CD4-positive, alpha-beta memory T cell (primary cell): ENCODE data around the gene CAMKMT. TPM values are rescaled to one million over a fixed set of nuclear protein-coding genes. Genes with fewer than 3 reads are reported as not detected.

Experiments
- CTCF ChIA-PET: fragments of 350-600 bp; sonication (Branson Sonifier 250); formaldehyde crosslinking; loops from one replicate; lab custom pipeline; 2021; ENCODE audit warnings: inconsistent platforms; ENCODE audit not compliant: partially characterized antibody; lab: Charles Lee
- POLR2A ChIA-PET: fragments of 350-600 bp; sonication (Branson Sonifier 250); formaldehyde crosslinking; loops from one replicate; lab custom pipeline; 2021; ENCODE audit not compliant: partially characterized antibody; lab: Charles Lee
- DNase-seq, 5 donors: peaks; one replicate each; pipeline versions ENCODE4 v3.0.0 to v3.0.0-alpha.2; 2020 to 2022; ENCODE audit warnings: mixed read lengths in 1 of 5
- H3K27ac ChIP-seq: one replicate; pipeline ENCODE4 v1.7.0; 2013; ENCODE audit warnings: low read depth, low read length
- H3K27me3 ChIP-seq: 2 replicates; pipeline ENCODE4 v1.7.0; 2013; ENCODE audit warnings: mild to moderate bottlenecking, low read length, moderate library complexity; ENCODE audit not compliant: insufficient read depth
- H3K36me3 ChIP-seq: 2 replicates; pipeline ENCODE4 v1.7.0; 2013; ENCODE audit warnings: mild to moderate bottlenecking, low read length, moderate library complexity; ENCODE audit not compliant: insufficient read depth
- H3K4me1 ChIP-seq: 2 replicates; pipeline ENCODE4 v1.7.0; 2013; ENCODE audit warnings: mild to moderate bottlenecking, low read length, moderate library complexity; ENCODE audit not compliant: insufficient read depth
- H3K4me3 ChIP-seq, 2 donors: one replicate each; pipeline ENCODE4 v1.7.0; 2013; ENCODE audit warnings: low read length in 2 of 2, mild to moderate bottlenecking in 1 of 2
- H3K9me3 ChIP-seq, 2 donors: one replicate each; pipeline ENCODE4 v1.7.0; 2013; ENCODE audit warnings: low read length in 2 of 2, control low read depth in 1 of 2; ENCODE audit not compliant: control insufficient read depth in 1 of 2
- H3K27ac Mint-ChIP-seq, 7 donors: one replicate each; pipeline ENCODE4 v1.8.0; 2020 to 2021; ENCODE audit warnings: mixed read lengths in 7 of 7, mild to moderate bottlenecking in 6 of 7, inconsistent platforms in 3 of 7, moderate library complexity in 3 of 7
- H3K27me3 Mint-ChIP-seq, 2 donors: one replicate each; pipeline ENCODE4 v1.8.0; 2020 to 2021; ENCODE audit warnings: mixed read lengths in 2 of 2
- H3K36me3 Mint-ChIP-seq, 2 donors: one replicate each; pipeline ENCODE4 v1.8.0; 2020 to 2021; ENCODE audit warnings: mixed read lengths in 2 of 2, inconsistent platforms in 1 of 2, mild to moderate bottlenecking in 1 of 2
- H3K4me1 Mint-ChIP-seq, 4 donors: one replicate each; pipeline ENCODE4 v1.8.0; 2020 to 2021; ENCODE audit warnings: mixed read lengths in 4 of 4, mild to moderate bottlenecking in 1 of 4
- H3K4me3 Mint-ChIP-seq, 8 donors: one replicate each; pipeline ENCODE4 v1.8.0; 2020 to 2021; ENCODE audit warnings: mixed read lengths in 8 of 8, mild to moderate bottlenecking in 7 of 8, moderate library complexity in 6 of 8, inconsistent platforms in 3 of 8
- H3K9me3 Mint-ChIP-seq, 8 donors: one replicate each; pipeline ENCODE4 v1.8.0; 2020 to 2021; ENCODE audit warnings: mixed read lengths in 8 of 8, mild to moderate bottlenecking in 5 of 8, inconsistent platforms in 3 of 8, moderate library complexity in 1 of 8
- intact Hi-C: fragments of 100-400 bp; cut with micrococcal nuclease; formaldehyde crosslinking; loops from one replicate; pipeline ENCODE4 v1.15.1; 2023
- polyA plus RNA-seq, 2 donors: library from polyadenylated mRNA; unstranded; fragments of 300-500 nt; fragmentation: Illumina TruSeq; gene quantifications; one replicate each; pipeline ENCODE4 v1.2.3, GENCODE V29; 2021
- total RNA-seq, 2 experiments: library from RNA; stranded (reverse); gene quantifications; one replicate each; pipeline ENCODE4 v1.2.3, GENCODE V29; 2021

The CAMKMT gene
- total and polyA plus RNA-seq, 4 experiments from 2014 or later = 9.3 to 19.7 (median 15.7) TPM

DNA sequence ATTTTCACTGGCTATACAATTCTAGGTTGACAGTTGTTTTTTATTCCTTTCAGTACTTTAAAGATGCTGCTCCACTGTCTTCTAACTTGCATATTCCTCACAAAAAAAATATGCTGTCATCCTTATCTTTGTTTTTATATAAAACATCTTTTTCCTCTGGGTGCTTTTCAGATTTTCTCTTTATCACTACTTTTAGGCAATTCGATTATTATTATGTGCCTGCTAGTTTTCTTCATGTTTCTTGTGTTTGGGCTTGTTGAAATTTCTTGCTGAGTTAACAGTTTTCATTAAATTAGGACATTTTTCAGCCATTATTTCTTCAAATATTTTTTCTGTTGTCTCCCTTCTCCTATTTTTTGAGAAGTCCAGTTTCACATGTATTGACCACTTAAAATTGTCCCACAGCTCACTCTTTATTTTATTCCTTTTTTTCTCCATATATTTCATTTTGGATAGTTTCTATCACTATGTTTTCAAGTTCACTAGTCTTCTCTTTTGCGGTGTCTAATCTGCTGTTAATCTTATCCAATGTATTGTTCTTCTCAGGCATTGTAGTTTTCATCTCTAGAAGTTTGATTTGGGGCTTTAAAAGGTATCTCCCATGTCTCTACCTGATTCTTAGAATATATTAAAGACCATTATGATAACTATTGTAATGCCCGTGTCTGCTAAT lies 374.7 kb downstream of the CAMKMT start:
- Mint-ChIP-seq H3K27me3 (no peaks in the 10 kb centered on the region), H3K4me1 (no peaks in the 10 kb centered on the region), H3K9me3 (peaks cover 0 to 37% (median 24%) of the 10 kb centered on the region in 8 donors), H3K27ac (no peak overlapping the region), H3K36me3 (peaks cover 19% of the 10 kb centered on the region in 2 donors), H3K4me3 (no peak overlapping the region)
- H3K4me3 ChIP-seq = no peak overlapping the region
- no peaks in the 10 kb centered on the region for H3K4me1 ChIP-seq
- no peaks in the 10 kb centered on the region for H3K9me3 ChIP-seq
- H3K36me3 ChIP-seq = no peaks in the 10 kb centered on the region
- POLR2A ChIA-PET = no interaction called here
- intact Hi-C loops = no loop called here
- DNase-seq = no peak
- CTCF ChIA-PET = no interaction called here
- no peaks in the 10 kb centered on the region for H3K27me3 ChIP-seq
- no peak overlapping the region for H3K27ac ChIP-seq

DNA sequence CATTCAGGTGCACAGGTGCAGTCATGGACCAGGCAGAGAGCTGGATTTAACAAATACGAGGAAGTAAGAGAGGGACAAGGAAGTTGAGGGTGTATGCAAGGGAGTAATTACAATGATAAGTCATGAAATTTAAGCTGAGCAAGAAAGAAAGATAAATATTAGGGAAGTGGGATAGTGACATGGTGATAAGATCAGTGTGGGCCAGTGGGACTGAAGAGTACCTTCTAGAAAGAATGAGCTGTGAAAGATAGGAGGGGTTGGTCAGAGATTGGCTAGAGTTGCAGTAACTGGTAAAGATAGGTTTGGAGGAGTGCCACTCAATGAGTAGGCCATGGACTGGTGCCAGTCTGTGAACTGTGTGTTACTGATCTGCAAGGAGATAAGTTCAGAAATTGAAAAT lies 378.9 kb downstream of the CAMKMT start:
- Histone ChIP-seq H3K36me3 (no peaks in the 10 kb centered on the region), H3K27me3 (no peaks in the 10 kb centered on the region), H3K4me1 (no peaks in the 10 kb centered on the region), H3K4me3 (no peak overlapping the region), H3K9me3 (no peaks in the 10 kb centered on the region), H3K27ac (no peak overlapping the region)
- Mint-ChIP-seq H3K27me3 (no peaks in the 10 kb centered on the region), H3K36me3 (peaks cover 17 to 18% of the 10 kb centered on the region in 2 donors), H3K9me3 (peaks cover 0 to 22% (median 18%) of the 10 kb centered on the region in 8 donors), H3K4me3 (no peak overlapping the region), H3K4me1 (no peaks in the 10 kb centered on the region), H3K27ac (no peak overlapping the region)
- DNase-seq = no peak
- ChIA-PET POLR2A (no interaction called here), CTCF (no interaction called here)
- intact Hi-C loops = no loop called here

DNA sequence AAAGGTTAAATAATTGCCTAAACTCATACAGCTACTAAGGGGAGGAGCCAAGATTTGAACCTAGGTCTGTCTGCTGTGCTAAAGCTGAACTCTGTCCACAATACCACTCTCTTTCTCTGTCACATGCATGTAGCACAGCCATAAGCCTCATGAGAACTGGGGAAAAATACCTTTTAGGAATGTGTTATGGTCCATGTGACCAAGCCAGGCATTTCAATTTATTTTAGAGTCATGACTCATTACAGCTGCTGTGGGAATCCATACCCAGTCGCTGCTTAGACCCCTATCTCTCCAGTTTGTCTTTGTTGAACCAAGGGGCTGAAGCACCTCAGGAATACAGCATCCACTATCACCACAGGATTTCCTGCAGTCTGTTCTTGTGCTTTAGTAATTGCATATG lies 379.8 kb downstream of the CAMKMT start:
- no peak for DNase-seq
- peaks cover 0 to 15% (median 11%) of the 10 kb centered on the region in 8 donors for H3K9me3 Mint-ChIP-seq
- H3K27me3 Mint-ChIP-seq = no peaks in the 10 kb centered on the region
- H3K27ac Mint-ChIP-seq = no peak overlapping the region
- no peaks in the 10 kb centered on the region for H3K27me3 ChIP-seq
- no peak overlapping the region for H3K4me3 Mint-ChIP-seq
- CTCF ChIA-PET = no interaction called here
- H3K9me3 ChIP-seq = no peaks in the 10 kb centered on the region
- POLR2A ChIA-PET = no interaction called here
- intact Hi-C loops = no loop called here
- no peaks in the 10 kb centered on the region for H3K4me1 ChIP-seq
- no peak overlapping the region for H3K27ac ChIP-seq
- no peaks in the 10 kb centered on the region for H3K4me1 Mint-ChIP-seq
- H3K36me3 ChIP-seq = no peaks in the 10 kb centered on the region
- H3K4me3 ChIP-seq = no peak overlapping the region
- H3K36me3 Mint-ChIP-seq = peaks cover 12 to 20% of the 10 kb centered on the region in 2 donors

DNA sequence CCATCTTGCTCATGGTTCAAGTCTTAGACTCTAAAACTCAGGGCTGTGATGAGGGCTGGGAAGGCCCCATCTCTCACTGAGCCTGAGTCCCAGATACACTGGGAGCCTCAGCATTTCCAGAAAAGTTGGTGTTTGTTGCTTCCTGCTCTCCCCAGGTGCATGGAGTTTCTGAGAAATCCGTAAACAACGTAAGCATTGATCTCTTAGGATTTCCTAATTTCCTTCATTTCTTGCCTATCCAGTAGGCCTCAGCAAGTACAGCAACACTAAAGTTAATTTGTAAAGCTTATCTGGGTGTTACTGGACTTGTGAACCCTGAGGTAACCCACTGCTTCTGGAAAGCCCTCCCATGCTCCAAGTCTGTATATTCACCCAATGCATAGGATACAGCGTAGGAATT lies 380.3 kb downstream of the CAMKMT start:
- POLR2A ChIA-PET = no interaction called here
- CTCF ChIA-PET = no interaction called here
- no peaks in the 10 kb centered on the region for H3K36me3 ChIP-seq
- DNase-seq = no peak
- Mint-ChIP-seq H3K27ac (no peak overlapping the region), H3K9me3 (peaks cover 0 to 9% (median 5%) of the 10 kb centered on the region in 8 donors), H3K4me3 (no peak overlapping the region), H3K4me1 (no peaks in the 10 kb centered on the region), H3K36me3 (peaks cover 10 to 14% of the 10 kb centered on the region in 2 donors), H3K27me3 (no peaks in the 10 kb centered on the region)
- no peaks in the 10 kb centered on the region for H3K9me3 ChIP-seq
- intact Hi-C loops = no loop called here
- no peaks in the 10 kb centered on the region for H3K4me1 ChIP-seq
- no peak overlapping the region for H3K27ac ChIP-seq
- no peak overlapping the region for H3K4me3 ChIP-seq
- no peaks in the 10 kb centered on the region for H3K27me3 ChIP-seq

DNA sequence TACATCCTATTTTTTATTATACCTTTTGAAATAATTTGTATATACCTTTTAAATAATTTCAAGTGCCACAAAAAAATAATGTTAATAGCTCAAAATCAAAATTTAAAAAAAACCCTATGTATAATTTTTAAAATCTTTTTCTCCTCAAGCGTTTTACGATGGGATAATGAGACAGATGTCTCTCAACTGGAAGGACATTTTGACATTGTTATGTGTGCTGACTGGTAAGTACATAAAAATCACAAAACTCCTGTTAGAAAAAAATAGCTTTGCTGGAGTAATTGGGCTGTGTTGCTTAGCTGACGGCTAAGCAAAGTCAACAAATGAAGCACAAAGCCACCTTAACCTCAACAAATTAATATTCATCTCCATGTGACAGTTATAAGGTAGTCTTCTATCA lies 381.7 kb downstream of the CAMKMT start:
- Histone ChIP-seq H3K4me3 (no peak overlapping the region), H3K9me3 (no peaks in the 10 kb centered on the region), H3K27me3 (no peaks in the 10 kb centered on the region), H3K27ac (no peak overlapping the region), H3K36me3 (no peaks in the 10 kb centered on the region), H3K4me1 (no peaks in the 10 kb centered on the region)
- no peaks in the 10 kb centered on the region for H3K4me1 Mint-ChIP-seq
- CTCF ChIA-PET = no interaction called here
- no peak overlapping the region for H3K4me3 Mint-ChIP-seq
- H3K36me3 Mint-ChIP-seq = peaks cover 12 to 18% of the 10 kb centered on the region in 2 donors
- H3K27ac Mint-ChIP-seq = no peak overlapping the region
- DNase-seq = no peak
- no peaks in the 10 kb centered on the region for H3K9me3 Mint-ChIP-seq
- H3K27me3 Mint-ChIP-seq = no peaks in the 10 kb centered on the region
- intact Hi-C loops = no loop called here
- POLR2A ChIA-PET = no interaction called here

DNA sequence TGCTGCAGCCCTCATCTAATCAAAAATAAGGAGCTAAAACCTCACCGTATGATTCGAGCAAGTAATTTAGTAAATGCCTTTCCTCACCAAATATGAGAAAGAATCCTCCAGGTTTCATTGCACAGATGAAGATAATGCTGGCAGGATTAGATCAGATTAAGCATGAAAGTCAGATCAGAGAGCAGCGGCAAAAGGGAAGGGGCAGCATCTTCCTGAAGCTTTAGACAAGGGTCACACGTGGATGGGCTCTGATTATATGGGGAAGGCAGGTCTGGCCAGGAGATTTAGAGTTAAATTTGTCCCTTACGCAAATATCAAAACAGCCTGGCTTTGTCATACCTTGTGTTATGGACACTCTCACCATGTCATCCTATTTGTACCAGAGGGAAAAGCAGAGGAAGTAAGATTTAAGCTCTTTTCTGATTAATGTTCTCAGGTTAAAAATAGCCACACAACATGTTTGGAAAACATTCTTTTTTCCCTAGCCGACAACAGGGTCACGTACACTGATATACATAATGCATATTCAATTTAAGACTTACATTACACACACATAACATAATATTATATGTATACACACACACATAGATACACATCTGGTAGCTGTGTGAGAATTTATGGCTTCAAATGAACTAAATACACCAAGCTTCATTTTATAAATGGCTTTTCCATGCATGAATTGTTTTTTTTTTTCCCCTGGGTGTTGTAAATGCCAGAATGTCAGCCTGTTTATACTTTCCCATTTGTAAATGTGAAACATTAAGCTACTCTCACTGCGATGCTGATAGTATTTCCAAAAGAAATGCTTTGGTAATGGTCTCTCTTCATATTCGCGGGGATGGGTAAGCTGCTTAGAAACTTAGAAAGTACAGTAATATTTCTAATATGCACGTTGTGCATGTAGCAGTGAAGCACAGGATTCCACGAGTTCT lies 383.5 kb downstream of the CAMKMT start:
- DNase-seq = no peak
- Histone ChIP-seq H3K4me1 (no peaks in the 10 kb centered on the region), H3K4me3 (no peak overlapping the region), H3K36me3 (no peaks in the 10 kb centered on the region), H3K9me3 (no peaks in the 10 kb centered on the region), H3K27me3 (no peaks in the 10 kb centered on the region), H3K27ac (no peak overlapping the region)
- no peaks in the 10 kb centered on the region for H3K4me1 Mint-ChIP-seq
- no peak overlapping the region for H3K27ac Mint-ChIP-seq
- POLR2A ChIA-PET = no interaction called here
- CTCF ChIA-PET = interaction anchor here (0.8 kb wide), 1 partner anchor 8 kb away, joined by 3 read pairs; no protein-coding TSS in a partner anchor
- no peaks in the 10 kb centered on the region for H3K9me3 Mint-ChIP-seq
- no peak overlapping the region for H3K4me3 Mint-ChIP-seq
- H3K27me3 Mint-ChIP-seq = no peaks in the 10 kb centered on the region
- H3K36me3 Mint-ChIP-seq = peaks cover 21 to 31% of the 10 kb centered on the region in 2 donors
- intact Hi-C loops = no loop called here

DNA sequence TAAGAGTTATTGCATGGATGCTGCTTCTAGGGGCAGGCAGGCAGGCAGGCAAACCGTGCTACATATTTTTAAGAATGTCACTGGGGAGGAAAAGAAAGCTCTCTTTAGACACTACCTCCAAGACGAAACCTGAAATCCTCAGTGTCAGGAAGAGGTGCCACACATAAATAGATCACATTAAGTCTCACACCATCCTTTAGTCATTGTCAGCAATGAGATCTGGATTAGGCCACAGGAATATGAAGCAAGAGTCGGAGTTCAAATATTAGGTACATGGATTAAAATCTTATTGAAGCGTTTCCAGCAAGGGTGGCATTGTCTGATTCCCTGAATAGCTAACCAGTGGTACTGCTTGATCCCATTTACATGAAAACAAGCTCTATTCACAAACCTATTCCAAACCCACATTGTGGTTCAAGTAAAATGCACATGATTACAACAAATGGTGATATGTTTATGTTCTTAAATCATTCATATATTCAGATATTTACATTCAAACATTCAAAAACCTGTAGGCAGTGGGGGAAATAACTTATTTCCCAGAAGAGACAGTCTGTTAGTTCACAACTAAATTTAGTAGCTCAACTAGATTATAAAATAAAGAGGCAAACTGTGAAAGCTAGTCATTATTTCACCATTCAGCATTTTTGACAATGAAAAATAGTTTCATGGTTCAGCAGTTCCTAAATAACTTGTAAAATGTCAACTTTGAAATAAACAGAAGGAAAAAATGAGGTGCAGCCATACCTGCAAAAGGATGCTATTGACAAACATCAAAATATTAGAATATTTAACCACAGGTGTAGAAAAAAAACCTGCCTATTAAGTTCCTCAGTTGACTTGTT lies 384.4 kb downstream of the CAMKMT start:
- H3K27me3 ChIP-seq = no peaks in the 10 kb centered on the region
- DNase-seq = no peak
- no peak overlapping the region for H3K4me3 Mint-ChIP-seq
- H3K4me1 Mint-ChIP-seq = no peaks in the 10 kb centered on the region
- no peaks in the 10 kb centered on the region for H3K4me1 ChIP-seq
- no peaks in the 10 kb centered on the region for H3K9me3 ChIP-seq
- no peaks in the 10 kb centered on the region for H3K36me3 ChIP-seq
- H3K36me3 Mint-ChIP-seq = peaks cover 22 to 38% of the 10 kb centered on the region in 2 donors
- H3K4me3 ChIP-seq = no peak overlapping the region
- intact Hi-C loops = no loop called here
- ChIA-PET POLR2A (no interaction called here), CTCF (no interaction called here)
- no peaks in the 10 kb centered on the region for H3K9me3 Mint-ChIP-seq
- H3K27ac Mint-ChIP-seq = no peak overlapping the region
- H3K27ac ChIP-seq = no peak overlapping the region
- H3K27me3 Mint-ChIP-seq = no peaks in the 10 kb centered on the region
